IPS-NIHi7 (cell line): ENCODE results near the gene WSB2.
A peak's percentile ranks its signal among the peaks of the same experiment; 100 is the strongest.
"Not testable (repeated sequence)": the region's sequence is repeated elsewhere in the genome, so short reads cannot be mapped to it uniquely, and the experiment has no call there.

Source experiments
- DNase-seq: peaks from one replicate; pipeline ENCODE4 v3.0.0; 2012; ENCODE audit warnings: mixed read lengths; ENCODE audit errors: extremely low spot score

Gene WSB2

GRCh38 chr12:118061011-118061872 is at the start of gene WSB2:
TSS of gene WSB2 (minus strand) at chr12:118061179. CDS start at chr12:118061048, 131 bp downstream.
- peak; percentile 79 for DNase-seq

DNA sequence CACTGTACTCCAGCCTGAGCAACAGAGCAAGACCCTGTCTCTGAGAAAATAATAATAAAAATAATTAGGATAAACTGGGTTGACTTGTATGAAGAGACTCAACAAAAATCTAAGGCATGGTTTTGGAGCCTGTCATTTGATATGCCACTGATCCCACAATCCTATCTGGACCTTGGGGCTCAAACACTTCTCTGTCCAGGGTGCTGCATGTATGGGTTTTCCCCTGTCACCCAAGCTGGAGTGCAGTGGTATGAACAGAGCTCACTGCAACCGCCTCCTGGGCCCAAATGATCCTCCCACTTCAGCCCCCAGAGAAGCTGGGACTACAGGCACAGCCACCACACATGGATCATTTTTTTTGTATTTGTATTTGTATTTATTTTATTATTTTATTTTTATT is 48.1 kb upstream of the WSB2 start:
- no peak for DNase-seq

- DNase-seq = no peak
These were observed 46.7 kb upstream of the WSB2 start for GRCh38 chr12:118107694-118108093.

- no peak for DNase-seq
These were observed 46.0 kb upstream of the WSB2 start for GRCh38 chr12:118107011-118107410.

GRCh38 chr12:118103601-118104382 is 42.8 kb upstream of the WSB2 start, which contains the start of gene VSIG10:
TSS of gene VSIG10 (minus strand) at chr12:118104011. CDS start at chr12:118103671, 340 bp downstream.
- peak; percentile 85 for DNase-seq

DNA sequence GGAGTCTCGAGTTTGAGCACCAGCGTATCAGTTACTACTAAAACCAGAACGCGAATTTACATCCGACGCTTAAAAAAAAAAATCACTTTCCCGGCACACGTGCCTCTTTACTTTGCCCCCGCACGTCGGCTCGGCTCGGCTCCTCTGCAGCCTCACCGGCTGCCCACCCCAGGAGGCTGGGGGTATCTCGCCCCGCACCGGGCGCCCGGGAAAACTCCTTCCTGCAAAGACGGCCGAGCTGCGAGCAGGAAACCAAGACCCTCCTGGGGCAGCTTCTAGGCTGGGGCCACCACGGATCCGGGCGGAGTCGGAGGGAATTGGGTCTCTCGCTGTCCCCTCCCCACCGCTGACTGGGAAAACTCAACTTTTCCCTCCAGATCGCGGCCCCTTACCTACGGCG is 42.2 kb upstream of the WSB2 start:
- peak; percentile 35 for DNase-seq

GRCh38 chr12:118102609-118103008 is 41.6 kb upstream of the WSB2 start:
- peak; percentile 30 for DNase-seq

DNA sequence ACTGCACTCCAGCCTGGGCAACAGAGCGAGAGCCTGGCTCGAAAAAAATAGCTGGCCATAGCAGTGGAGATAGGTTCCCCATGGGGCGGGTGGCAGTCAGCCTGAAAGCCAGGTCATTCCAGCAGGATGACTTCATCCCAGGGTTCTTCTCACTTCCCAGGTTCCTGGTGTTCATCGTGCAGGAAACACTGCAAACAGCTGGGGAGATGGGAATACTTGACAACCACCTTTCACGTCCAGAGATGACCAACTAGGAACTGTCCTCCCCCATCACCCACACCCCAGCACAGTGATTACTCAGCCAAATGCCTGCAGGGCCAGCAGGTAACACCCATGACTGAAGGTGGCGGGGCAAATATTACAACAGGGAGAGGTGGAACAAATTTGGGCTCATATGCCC is 41.1 kb upstream of the WSB2 start:
- peak; percentile 57 for DNase-seq

DNA sequence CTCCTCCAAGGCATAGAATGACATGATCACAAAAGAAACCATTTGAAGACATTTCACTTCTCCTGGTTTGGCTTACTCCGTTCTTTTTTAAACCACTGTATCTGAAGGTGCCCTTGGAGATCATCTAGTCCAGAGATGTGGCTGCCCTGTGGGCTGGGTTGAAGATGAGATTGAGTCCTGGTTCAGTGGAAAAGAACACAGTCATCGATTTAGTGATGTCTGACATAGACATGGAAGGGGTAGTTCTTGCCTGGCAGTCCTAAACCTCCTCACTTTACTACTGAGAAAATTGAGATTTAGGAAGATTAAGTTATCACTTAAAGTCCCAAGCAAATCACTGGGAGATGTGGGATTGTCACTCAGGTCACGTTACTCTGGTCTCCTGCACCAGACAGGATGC is 40.1 kb upstream of the WSB2 start:
- no peak for DNase-seq

DNA sequence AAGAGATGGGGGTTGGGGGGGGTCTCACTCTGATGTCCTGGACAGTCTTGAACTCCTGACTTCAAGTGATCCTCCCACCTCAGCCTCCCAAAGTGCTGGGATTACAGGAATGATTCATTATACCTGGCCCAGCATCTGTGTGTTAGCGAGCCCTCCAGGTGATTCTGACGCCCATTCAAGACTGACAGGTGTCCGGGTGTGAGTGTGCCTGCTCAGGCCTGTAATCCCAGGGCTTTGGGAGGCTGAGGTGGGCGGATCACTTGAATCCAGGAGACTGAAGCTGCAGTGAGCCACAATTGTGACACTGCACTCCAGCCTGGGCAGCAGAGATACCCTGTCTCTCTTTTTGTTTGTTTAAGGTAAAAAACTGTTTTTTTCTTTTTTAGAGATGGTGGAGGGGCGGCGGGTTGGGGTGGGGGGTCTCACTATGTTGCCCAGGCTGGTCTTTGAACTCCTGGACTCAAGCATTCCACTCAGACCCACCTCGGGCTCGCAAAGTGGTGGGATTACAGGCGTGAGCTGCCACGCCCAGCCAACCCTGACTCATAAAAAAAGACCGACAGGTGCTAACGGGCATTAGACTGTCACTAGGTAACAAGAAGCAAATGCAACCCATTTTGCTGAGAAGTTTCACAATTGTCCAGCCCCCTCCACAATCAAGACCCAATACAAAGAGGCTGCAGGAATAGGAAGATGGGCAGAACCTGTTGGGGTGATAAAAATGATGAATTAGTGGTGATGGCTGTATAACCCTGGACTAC is 38.1 kb upstream of the WSB2 start:
- no peak for DNase-seq

- no peak for DNase-seq
These were observed 37.4 kb upstream of the WSB2 start for GRCh38 chr12:118098401-118098800.

DNA sequence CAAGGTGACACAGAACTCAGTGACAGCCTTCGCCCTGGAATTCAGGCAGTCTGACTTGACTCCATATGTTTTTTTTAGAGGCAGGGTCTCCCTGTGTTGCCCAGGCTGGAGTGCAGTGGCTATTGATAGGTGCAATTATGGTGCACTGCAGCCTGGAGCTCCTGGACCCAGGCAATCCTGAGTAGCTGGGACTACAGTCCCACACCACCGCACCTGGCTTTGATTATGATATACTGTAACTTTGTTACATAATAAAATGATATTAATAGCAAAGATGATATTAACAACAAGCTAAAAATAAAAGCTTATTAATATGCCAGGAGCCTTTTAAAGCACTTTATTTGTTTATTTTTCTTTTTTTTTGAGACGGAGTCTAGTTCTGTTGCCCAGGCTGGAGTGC is 33.1 kb upstream of the WSB2 start:
- DNase-seq = no peak

DNA sequence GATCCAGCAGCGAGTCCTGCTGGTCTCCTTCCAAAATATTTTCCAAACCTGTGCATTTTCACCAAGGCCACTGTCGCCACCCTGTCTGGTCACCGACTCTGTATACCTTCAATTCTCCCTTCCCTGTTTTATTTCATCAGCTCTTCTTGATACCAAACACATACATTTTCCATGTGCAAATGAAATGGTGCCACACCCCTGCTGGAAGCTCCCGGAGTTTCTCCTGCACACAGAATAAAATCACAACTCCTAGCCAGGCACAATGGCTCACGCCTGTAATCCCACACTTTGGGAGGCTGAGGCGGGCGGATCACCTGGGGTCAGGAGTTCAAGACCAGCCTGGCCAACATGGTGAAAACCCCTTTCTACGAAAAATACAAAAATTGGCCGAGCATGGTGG is 28.8 kb upstream of the WSB2 start:
- no peak for DNase-seq

GRCh38 chr12:118082161-118082560 is 21.2 kb upstream of the WSB2 start:
- DNase-seq = no peak

DNA sequence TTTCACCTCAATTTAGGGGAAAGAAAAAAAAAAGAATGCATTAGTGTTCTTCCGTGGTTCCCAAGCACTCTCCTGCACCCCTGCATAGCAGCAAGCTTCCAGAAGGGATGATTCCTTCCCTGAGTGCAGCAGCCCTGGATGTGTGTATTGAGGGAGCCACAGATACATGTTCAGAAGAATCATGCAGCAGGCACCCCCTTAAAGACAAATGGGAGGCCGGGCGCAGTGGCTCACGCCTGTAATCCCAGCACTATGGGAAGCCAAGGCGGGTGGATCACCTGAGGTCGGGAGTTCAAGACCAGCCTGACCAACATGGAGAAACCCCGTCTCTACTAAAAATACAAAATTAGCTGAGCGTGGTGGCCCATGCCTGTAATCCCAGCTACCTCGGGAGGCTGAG is 20.5 kb upstream of the WSB2 start:
- DNase-seq = not testable (repeated sequence)

DNA sequence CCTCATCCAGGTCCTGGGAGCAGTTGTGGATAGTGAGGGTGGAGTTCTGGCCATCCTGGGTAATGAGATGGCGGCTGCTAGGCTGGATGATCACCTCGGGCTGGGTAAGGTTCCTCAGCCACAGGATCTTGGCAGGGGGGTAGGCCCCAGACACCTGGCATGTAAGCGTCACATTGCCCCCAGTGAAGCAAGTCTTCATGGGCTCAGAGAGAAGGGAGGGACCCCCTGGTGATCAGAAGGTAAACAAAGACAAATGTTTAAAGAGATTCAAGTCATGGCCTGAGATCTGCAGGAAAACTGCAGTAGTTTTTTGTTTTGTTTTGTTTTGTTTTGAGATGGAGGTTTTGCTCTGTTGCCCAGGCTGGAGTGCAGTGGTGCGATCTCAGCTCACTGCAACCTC is 12.8 kb upstream of the WSB2 start:
- no peak for DNase-seq

- DNase-seq = no peak
These were observed 9.7 kb upstream of the WSB2 start for GRCh38 chr12:118070650-118071049.

DNA sequence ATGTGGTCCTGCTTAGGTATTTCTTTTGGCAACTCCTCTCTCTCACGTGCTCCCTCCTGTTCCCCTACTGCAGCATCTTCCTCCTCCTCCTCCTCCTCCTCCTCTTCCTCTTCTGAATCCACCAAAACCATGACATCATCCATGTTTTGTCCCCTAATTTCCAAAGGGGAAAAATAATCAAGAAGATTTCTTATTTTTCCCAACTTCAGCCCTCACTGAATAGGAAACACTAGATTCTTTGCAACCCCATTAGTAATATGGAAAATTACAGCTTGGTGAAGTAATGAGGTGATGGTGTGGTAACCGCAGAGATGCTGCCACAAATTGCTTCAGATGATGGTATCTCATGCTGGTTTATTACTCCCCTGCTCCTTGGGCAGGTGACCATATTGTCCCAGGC is 7.5 kb upstream of the WSB2 start:
- DNase-seq = no peak

DNA sequence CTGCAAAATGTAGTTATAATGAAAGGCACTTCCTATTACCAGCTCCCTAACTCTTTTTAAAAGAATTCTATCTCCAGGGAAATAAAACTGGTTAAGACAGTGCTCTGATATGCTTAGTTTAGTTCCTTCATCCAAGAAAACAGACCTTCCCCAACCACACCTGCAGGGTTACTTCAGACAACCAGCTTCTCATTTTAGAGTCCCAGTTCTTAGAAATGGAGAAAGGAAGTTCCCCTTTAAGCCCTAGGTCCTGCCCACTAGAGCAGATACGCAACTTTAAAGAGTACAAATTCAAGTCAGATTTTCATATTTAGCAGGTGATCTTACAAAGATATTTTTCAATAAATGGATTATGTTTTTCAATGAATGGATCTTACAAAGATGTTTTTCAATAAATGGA is 4.4 kb upstream of the WSB2 start:
- DNase-seq = no peak

DNA sequence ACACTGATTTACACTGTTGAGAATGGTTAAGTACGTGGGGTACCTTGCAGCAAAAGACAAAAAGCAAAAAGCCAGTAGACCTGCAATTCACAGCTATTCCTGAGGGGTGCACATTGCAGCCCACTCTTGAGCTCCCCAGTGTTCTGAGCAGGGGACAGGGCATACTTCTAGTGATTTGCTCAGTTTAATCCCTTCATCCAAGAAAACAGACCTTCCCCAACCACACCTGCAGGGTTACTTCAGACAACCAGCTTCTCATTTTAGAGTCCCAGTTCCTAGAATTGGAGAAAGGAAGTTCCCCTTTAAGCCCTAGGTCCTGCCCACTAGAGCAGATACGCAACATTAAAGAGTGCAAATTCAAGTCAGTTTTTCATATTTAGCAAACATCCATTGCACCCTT is 3.6 kb upstream of the WSB2 start:
- DNase-seq = peak; percentile 39

DNA sequence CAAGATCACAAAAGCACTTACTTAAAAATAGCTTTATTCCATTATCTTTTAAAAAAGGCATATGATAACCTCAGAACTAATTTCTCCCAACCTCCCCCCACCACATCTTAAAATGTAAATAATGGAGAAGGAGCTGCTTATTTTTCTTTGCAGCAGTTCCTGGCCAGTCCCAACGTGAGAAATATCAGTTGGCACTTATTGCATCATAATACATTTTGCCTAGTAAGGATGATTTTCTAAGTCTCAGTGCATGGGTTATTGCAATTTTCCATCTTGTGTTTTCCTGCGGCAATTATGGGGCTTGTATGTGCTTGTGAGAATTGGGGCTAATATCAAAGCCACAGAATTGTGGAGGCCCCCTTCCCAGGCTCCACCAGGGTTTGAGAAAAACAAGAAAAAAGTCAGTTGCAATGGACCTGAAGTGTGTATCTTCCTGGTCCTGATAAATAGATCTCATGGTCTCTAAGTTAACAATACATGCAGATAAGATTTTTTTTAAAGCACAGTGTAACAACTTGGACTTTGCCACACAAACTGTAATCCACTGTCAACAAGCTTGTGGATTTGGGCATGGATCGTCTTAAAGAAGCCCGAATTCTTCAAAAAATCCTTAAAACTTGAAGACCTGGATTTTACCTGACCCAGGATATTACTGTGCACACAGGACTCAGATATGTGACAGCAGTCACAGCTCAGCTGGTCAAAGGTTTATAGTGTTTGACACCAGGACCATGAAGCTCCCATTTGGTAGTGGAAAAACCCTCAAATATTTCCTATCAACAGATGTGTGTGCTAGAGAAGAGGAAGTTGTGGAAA is 2.8 kb upstream of the WSB2 start:
- no peak for DNase-seq
